Upper lobe of right lung (tissue), 1 donor: ENCODE data around the gene CXorf38. TPM values are rescaled to one million over a fixed set of nuclear protein-coding genes. Genes with fewer than 3 reads are reported as not detected.
A peak's percentile ranks its signal among the peaks of the same experiment; 100 is the strongest.

ENCODE experiments used
- ATAC-seq: fragments of 200-7000 bp; cut with Tn5 transposase; one replicate; pipeline ENCODE4 v1.9.1; 2020; ENCODE audit warnings: mild to moderate bottlenecking, moderate library complexity
- DNase-seq: peaks from one replicate; pipeline ENCODE4 v3.0.0-alpha.2; 2020
- H3K27ac ChIP-seq: fragments of 200-600 bp; one replicate; pipeline ENCODE4 v1.8.0; 2022
- H3K27me3 ChIP-seq: fragments of 200-600 bp; one replicate; pipeline ENCODE4 v1.8.0; 2022; ENCODE audit warnings: mild to moderate bottlenecking
- H3K36me3 ChIP-seq: fragments of 200-600 bp; one replicate; pipeline ENCODE4 v1.8.0; 2022
- H3K4me1 ChIP-seq: fragments of 200-600 bp; one replicate; pipeline ENCODE4 v1.8.0; 2022
- H3K4me3 ChIP-seq: fragments of 200-600 bp; one replicate; pipeline ENCODE4 v1.8.0; 2022; ENCODE audit warnings: mild to moderate bottlenecking
- H3K9me3 ChIP-seq: fragments of 200-600 bp; one replicate; pipeline ENCODE4 v1.8.0; 2022
- intact Hi-C: fragments of 100-400 bp; cut with DNase I; formaldehyde crosslinking; loops from one replicate; pipeline ENCODE4 v1.11.0; 2022
- long read RNA-seq: library from polyadenylated mRNA; unstranded; transcript quantifications from one replicate; pipeline ENCODE4 v2.0.0, GENCODE V29; 2021
- total RNA-seq: library from RNA; stranded (reverse); fragmentation: NEBNext Ultra II Directional; extraction: Animal tissue kit (Norgen Biotek cat#: 25700); gene quantifications from one replicate; pipeline ENCODE4 v1.2.1, GENCODE V29; 2021
- TF ChIP-seq, protein P1 (sequence below): fragments of 200-600 bp; IDR thresholded peaks from one replicate; pipeline ENCODE4 v1.8.0; 2022; ENCODE audit warnings: antibody characterized with exemption
- donor health status: DM: no; HTN: yes; CAD: no; lungs with severe emphysema.

CXorf38 gene, protein sequence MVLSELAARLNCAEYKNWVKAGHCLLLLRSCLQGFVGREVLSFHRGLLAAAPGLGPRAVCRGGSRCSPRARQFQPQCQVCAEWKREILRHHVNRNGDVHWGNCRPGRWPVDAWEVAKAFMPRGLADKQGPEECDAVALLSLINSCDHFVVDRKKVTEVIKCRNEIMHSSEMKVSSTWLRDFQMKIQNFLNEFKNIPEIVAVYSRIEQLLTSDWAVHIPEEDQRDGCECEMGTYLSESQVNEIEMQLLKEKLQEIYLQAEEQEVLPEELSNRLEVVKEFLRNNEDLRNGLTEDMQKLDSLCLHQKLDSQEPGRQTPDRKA
- 14.1 TPM for total RNA-seq
- long read RNA-seq, transcript CXorf38-201 (7 exons, 2,118 nt), result major isoform, 9 of 16 reads
- long read RNA-seq, partial matches to known transcripts, result 2 of 16 reads
- long read RNA-seq, other reads (novel, unspliced or antisense), result 5 of 16 reads

DNA sequence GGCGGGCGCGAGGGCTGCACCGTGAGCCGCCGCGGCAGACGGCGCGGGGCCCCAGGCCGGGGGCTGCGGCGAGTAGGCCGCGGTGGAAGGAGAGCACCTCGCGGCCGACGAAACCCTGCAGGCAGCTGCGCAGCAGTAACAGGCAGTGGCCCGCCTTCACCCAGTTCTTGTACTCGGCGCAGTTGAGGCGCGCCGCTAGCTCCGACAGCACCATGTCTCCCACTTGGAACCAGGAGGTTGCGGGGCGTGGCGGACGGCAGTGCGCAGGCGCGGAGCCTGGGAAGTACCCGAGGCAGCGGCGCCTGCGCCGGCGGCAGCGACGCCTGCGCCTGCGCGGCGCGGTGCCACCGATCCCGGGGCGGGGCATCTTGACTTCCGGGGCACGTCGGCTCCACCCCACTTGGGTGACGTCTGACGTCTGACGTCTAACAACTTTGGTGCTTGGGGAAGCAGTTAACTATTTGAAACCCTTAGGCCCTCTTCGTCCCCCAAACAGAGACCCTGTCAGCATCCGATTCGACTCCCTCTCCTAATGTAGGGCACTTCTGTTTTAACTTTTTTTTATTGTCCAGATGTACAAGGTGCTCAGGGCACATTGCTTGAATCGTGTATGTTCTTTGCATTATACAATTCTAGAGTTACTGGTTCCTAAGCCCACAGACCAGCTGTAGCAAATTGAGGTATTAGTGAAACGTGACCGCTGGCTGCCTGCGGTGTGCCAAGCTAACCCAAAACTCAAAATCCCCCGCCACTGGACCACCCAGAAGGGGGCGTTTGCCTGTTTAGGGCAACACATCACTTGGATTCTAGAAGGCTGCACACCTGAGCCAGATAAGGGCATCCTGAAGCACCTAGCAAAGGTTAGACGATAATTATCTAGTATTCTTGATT lies at the start of gene CXorf38:
Gene CXorf38 (minus strand): TSS at position 255 of the 891 bp plus-strand sequence. CDS start 41 bp downstream, at position 214.
- H3K27me3 ChIP-seq, result no peaks in the 10 kb centered on the region
- no peaks in the 10 kb centered on the region for H3K9me3 ChIP-seq
- peak; percentile 90 for ATAC-seq
- H3K36me3 ChIP-seq, result no peaks in the 10 kb centered on the region
- intact Hi-C loops, result no loop called here
- peaks cover 13% of the 10 kb centered on the region for H3K4me1 ChIP-seq
- TF ChIP-seq, protein P1, sequence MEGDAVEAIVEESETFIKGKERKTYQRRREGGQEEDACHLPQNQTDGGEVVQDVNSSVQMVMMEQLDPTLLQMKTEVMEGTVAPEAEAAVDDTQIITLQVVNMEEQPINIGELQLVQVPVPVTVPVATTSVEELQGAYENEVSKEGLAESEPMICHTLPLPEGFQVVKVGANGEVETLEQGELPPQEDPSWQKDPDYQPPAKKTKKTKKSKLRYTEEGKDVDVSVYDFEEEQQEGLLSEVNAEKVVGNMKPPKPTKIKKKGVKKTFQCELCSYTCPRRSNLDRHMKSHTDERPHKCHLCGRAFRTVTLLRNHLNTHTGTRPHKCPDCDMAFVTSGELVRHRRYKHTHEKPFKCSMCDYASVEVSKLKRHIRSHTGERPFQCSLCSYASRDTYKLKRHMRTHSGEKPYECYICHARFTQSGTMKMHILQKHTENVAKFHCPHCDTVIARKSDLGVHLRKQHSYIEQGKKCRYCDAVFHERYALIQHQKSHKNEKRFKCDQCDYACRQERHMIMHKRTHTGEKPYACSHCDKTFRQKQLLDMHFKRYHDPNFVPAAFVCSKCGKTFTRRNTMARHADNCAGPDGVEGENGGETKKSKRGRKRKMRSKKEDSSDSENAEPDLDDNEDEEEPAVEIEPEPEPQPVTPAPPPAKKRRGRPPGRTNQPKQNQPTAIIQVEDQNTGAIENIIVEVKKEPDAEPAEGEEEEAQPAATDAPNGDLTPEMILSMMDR, result no peak
- DNase-seq, result peak; percentile 94
- peak within 1 kb of the TSS; percentile 63 for H3K4me3 ChIP-seq
- H3K27ac ChIP-seq, result peak within 1 kb of the TSS; percentile 79

DNA sequence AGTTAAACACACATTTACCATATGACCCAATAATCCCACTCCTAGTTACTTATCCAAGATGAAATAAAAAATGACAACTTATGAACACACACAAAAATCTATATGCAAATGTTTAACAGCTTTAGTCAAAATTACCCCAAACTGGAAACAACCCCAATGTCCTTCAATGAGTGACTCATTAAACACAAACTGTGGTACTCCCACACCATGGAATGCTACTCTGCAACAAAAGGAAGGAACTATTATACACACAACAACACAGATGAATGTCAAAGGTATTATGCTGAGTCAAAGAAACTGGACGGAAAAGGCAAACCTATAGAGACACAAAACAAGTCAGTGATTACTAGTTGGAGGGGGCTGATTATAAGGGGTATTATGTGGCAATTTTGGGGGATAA lies 47.4 kb upstream of the CXorf38 start:
- DNase-seq, result no peak
- ATAC-seq, result no peak
- Histone ChIP-seq H3K4me3 (no peak overlapping the region), H3K36me3 (peaks cover 27% of the 10 kb centered on the region), H3K27ac (no peak overlapping the region), H3K4me1 (no peaks in the 10 kb centered on the region), H3K9me3 (no peaks in the 10 kb centered on the region), H3K27me3 (no peaks in the 10 kb centered on the region)
- intact Hi-C loops, result no loop called here
- TF ChIP-seq, protein P1, result no peak

DNA sequence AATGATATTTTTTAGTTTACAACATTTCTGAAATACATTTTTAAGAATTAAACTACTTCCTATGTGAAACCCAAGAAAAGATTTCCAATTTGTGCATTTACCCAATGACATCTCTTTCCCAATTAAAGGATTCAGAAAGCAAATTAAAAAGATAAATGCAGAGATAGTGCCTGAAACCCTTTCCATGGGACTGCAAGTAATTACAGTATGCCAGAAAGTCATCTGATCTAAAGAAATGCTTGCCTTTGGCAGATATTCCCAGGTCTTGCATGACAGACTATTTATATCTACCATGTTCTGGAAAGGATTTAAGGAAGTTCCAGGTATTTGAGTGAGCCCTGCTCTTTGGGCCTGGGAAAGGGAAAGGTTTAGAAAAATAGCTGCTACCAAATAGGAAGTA lies 41.6 kb upstream of the CXorf38 start:
- Histone ChIP-seq H3K27ac (no peak overlapping the region), H3K27me3 (no peaks in the 10 kb centered on the region), H3K4me3 (no peak overlapping the region), H3K4me1 (no peaks in the 10 kb centered on the region), H3K36me3 (peaks cover 16% of the 10 kb centered on the region), H3K9me3 (no peaks in the 10 kb centered on the region)
- TF ChIP-seq, protein P1, result no peak
- ATAC-seq (no peak), DNase-seq (no peak)
- intact Hi-C loops, result no loop called here

DNA sequence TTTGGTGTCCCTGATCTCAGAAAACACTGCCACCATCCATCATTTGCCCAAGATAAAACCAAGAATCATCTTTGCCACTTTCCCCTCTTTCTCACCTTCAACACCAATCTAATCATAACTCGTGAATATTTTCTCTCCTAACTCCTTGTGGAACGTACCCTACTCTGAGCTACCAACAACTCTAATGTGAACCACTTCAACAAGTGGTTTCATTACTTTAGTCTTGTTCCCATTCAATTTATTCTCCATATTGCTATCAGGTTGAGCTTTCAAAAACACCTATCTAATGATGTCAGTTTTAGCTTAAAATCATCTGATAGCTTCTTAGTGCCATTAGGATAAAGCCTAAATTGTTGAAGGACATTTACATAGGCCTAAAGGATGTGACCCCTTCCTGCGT lies 39.8 kb upstream of the CXorf38 start:
- Histone ChIP-seq H3K27me3 (no peaks in the 10 kb centered on the region), H3K9me3 (no peaks in the 10 kb centered on the region), H3K4me3 (no peak overlapping the region), H3K36me3 (peaks cover 17% of the 10 kb centered on the region), H3K4me1 (no peaks in the 10 kb centered on the region), H3K27ac (no peak overlapping the region)
- TF ChIP-seq, protein P1, result no peak
- intact Hi-C loops, result no loop called here
- DNase-seq (no peak), ATAC-seq (no peak)

DNA sequence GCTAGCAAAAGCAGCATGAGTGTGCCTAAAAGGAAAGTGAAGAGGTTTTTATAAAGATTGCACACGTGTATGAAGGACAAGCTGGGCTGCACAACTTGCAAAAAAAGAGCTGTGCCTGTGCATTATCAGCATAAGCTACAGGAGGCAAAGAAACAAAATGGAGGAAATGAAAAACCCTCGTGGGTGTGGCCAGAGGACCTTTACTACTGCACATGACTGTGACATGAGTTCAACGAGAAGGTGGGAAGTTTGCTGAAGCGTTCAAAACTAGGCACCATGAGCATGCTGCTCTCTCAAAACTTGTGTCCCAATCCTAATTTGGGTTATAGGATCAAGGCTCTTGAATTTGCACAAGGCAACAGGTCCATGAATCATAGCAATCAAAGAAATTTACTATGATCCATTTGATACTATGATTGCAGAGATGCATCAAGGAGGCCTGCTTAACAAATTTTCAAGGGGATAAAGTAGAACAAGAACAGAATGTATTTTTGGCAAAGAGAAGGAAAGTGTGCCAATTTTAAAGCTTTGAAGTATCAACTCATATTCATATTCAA lies 38.1 kb upstream of the CXorf38 start:
- Histone ChIP-seq H3K9me3 (no peaks in the 10 kb centered on the region), H3K27ac (no peak overlapping the region), H3K4me1 (no peaks in the 10 kb centered on the region), H3K4me3 (no peak overlapping the region), H3K27me3 (no peaks in the 10 kb centered on the region), H3K36me3 (peaks cover 23% of the 10 kb centered on the region)
- intact Hi-C loops, result no loop called here
- no peak for ATAC-seq
- DNase-seq, result no peak
- TF ChIP-seq, protein P1, result no peak
